ENCODE data around the gene XDH. TPM values are rescaled to one million over a fixed set of nuclear protein-coding genes. Genes with fewer than 3 reads are reported as not detected.

XDH gene
- total RNA-seq, 1 experiment from 2014 or later: 0.08 TPM

DNA sequence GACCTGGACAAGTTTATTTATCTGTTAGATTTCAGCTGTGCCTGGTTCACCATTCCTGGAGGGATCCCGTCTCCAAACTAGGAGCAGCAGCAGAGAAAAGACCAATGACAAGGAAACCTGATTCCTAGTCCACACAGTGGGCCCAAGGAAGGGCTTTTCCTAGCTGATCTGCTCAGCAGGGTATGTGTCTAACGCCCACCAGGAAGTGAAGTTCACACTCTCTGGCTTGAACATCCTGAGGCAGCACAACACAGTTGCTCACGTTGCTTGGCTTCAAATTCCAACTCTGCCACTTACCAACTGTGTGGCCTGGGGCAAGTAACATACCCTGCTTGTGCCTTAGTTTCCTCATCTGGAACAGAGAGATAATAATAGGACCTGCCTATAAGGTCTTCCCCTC is 42.9 kb downstream of the XDH start:
- Histone ChIP-seq H3K36me3 (ENCODE audit: control insufficient read depth, insufficient read depth, low read length) (no peaks in the 10 kb centered on the region), H3K4me3 (ENCODE audit: low read depth in 2 of 2, low read length in 2 of 2) (no peak overlapping the region), H3K9me3 (ENCODE audit: control insufficient read depth, insufficient read depth, low read depth, low read length) (no peaks in the 10 kb centered on the region), H3K4me1 (ENCODE audit: control insufficient read depth, insufficient read depth, low read length) (no peaks in the 10 kb centered on the region), H3K27me3 (ENCODE audit: control insufficient read depth, insufficient read depth, low read length) (no peaks in the 10 kb centered on the region), H3K27ac (ENCODE audit: low read length) (no peak overlapping the region)
- in situ Hi-C loops (cut with HindIII; ENCODE audit: low pct_unique_long_range_greater_than_20kb, low sequenced_read_pairs): no loop called here
- POLR2A ChIA-PET: no interaction called here
- TF ChIP-seq TCF7L2 (IDR thresholded peaks at IDR 0.05; ENCODE audit: low read depth, low read length): no peak
- TF ChIP-seq, protein P1, sequence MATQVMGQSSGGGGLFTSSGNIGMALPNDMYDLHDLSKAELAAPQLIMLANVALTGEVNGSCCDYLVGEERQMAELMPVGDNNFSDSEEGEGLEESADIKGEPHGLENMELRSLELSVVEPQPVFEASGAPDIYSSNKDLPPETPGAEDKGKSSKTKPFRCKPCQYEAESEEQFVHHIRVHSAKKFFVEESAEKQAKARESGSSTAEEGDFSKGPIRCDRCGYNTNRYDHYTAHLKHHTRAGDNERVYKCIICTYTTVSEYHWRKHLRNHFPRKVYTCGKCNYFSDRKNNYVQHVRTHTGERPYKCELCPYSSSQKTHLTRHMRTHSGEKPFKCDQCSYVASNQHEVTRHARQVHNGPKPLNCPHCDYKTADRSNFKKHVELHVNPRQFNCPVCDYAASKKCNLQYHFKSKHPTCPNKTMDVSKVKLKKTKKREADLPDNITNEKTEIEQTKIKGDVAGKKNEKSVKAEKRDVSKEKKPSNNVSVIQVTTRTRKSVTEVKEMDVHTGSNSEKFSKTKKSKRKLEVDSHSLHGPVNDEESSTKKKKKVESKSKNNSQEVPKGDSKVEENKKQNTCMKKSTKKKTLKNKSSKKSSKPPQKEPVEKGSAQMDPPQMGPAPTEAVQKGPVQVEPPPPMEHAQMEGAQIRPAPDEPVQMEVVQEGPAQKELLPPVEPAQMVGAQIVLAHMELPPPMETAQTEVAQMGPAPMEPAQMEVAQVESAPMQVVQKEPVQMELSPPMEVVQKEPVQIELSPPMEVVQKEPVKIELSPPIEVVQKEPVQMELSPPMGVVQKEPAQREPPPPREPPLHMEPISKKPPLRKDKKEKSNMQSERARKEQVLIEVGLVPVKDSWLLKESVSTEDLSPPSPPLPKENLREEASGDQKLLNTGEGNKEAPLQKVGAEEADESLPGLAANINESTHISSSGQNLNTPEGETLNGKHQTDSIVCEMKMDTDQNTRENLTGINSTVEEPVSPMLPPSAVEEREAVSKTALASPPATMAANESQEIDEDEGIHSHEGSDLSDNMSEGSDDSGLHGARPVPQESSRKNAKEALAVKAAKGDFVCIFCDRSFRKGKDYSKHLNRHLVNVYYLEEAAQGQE (IDR thresholded peaks at IDR 0.05; ENCODE audit: insufficient read depth in 1 of 2, low read depth in 2 of 2, low read length in 1 of 2): no peak
- no peak for TF ChIP-seq POLR2AphosphoS5 (IDR thresholded peaks at IDR 0.05; ENCODE audit: low read depth, low read length)
- TF ChIP-seq, protein P2, sequence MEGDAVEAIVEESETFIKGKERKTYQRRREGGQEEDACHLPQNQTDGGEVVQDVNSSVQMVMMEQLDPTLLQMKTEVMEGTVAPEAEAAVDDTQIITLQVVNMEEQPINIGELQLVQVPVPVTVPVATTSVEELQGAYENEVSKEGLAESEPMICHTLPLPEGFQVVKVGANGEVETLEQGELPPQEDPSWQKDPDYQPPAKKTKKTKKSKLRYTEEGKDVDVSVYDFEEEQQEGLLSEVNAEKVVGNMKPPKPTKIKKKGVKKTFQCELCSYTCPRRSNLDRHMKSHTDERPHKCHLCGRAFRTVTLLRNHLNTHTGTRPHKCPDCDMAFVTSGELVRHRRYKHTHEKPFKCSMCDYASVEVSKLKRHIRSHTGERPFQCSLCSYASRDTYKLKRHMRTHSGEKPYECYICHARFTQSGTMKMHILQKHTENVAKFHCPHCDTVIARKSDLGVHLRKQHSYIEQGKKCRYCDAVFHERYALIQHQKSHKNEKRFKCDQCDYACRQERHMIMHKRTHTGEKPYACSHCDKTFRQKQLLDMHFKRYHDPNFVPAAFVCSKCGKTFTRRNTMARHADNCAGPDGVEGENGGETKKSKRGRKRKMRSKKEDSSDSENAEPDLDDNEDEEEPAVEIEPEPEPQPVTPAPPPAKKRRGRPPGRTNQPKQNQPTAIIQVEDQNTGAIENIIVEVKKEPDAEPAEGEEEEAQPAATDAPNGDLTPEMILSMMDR (IDR thresholded peaks at IDR 0.05): no peak
- TF ChIP-seq SIN3A (IDR thresholded peaks at IDR 0.05; ENCODE audit: borderline replicate concordance, insufficient read depth, low read depth, low read length): no peak
- DNase-seq (ENCODE audit: low read depth, low spot score) (no peak), ATAC-seq (no peak)
- BruUV-seq (replicated peaks): no TSS peak
- intact Hi-C loops (cut with micrococcal nuclease; ENCODE audit: unreplicated experiment): no loop called here
- CTCF ChIA-PET: no interaction called here

DNA sequence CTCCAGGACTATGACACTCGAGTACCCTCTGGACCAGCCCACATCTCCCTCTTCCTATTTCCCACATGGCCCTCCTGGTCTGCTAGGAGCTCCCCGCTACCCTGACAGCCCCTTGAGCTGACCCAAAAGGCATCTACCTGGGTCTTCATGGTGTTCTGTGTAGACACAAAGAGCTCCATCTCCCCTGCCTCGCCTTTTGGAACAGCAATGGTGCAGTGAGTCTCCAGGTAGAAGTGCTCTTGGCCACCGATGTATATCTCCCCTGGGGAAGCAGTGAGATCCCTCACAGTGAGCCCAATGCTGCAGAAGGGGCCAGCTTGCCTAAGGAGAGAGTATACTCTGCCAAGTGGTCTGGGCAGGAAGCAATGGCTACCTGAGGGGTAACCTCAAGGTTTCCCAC is 47.8 kb downstream of the XDH start:
- Histone ChIP-seq H3K4me3 (ENCODE audit: low read depth in 2 of 2, low read length in 2 of 2) (no peak overlapping the region), H3K4me1 (ENCODE audit: control insufficient read depth, insufficient read depth, low read length) (no peaks in the 10 kb centered on the region), H3K27me3 (ENCODE audit: control insufficient read depth, insufficient read depth, low read length) (no peaks in the 10 kb centered on the region), H3K27ac (ENCODE audit: low read length) (no peak overlapping the region), H3K9me3 (ENCODE audit: control insufficient read depth, insufficient read depth, low read depth, low read length) (no peaks in the 10 kb centered on the region), H3K36me3 (ENCODE audit: control insufficient read depth, insufficient read depth, low read length) (no peaks in the 10 kb centered on the region)
- no TSS peak for BruUV-seq (replicated peaks)
- DNase-seq (ENCODE audit: low read depth, low spot score) (no peak), ATAC-seq (no peak)
- TF ChIP-seq, protein P2 (IDR thresholded peaks at IDR 0.05): no peak
- TF ChIP-seq, protein P1 (IDR thresholded peaks at IDR 0.05; ENCODE audit: insufficient read depth in 1 of 2, low read depth in 2 of 2, low read length in 1 of 2): no peak
- TF ChIP-seq POLR2AphosphoS5 (IDR thresholded peaks at IDR 0.05; ENCODE audit: low read depth, low read length) (no peak), TCF7L2 (IDR thresholded peaks at IDR 0.05; ENCODE audit: low read depth, low read length) (no peak), SIN3A (IDR thresholded peaks at IDR 0.05; ENCODE audit: borderline replicate concordance, insufficient read depth, low read depth, low read length) (no peak)
- intact Hi-C loops (cut with micrococcal nuclease; ENCODE audit: unreplicated experiment): no loop called here
- in situ Hi-C loops (cut with HindIII; ENCODE audit: low pct_unique_long_range_greater_than_20kb, low sequenced_read_pairs): no loop called here
- POLR2A ChIA-PET: no interaction called here
- CTCF ChIA-PET: no interaction called here

Data from Panc1 (cell line).